ENCODE data around the gene QPRT. TPM values are rescaled to one million over a fixed set of nuclear protein-coding genes. Genes with fewer than 3 reads are reported as not detected.
"Not testable (repeated sequence)": the region's sequence is repeated elsewhere in the genome, so short reads cannot be mapped to it uniquely, and the experiment has no call there.

QPRT gene
- total RNA-seq, 1 donor from 2014 or later, result 0.60 TPM

DNA sequence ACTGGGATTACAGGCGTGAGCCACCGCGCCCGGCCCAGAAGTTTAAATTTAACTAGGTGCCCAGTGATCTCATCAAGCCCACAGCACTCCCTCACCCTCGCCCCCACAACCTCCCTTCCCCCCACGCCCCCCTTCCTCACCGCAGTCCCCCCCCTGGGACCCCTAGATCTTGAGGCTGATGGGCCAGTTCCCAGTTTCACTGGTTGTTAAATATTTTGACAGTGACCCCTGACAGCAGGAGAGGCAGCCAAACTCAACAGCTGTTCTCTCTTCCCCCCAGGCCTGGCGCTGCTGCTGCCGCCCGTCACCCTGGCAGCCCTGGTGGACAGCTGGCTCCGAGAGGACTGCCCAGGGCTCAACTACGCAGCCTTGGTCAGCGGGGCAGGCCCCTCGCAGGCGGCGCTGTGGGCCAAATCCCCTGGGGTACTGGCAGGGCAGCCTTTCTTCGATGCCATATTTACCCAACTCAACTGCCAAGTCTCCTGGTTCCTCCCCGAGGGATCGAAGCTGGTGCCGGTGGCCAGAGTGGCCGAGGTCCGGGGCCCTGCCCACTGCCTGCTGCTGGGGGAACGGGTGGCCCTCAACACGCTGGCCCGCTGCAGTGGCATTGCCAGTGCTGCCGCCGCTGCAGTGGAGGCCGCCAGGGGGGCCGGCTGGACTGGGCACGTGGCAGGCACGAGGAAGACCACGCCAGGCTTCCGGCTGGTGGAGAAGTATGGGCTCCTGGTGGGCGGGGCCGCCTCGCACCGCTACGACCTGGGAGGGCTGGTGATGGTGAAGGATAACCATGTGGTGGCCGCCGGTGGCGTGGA, 15.6 kb downstream of the QPRT start:
- ATAC-seq, result no peak

DNA sequence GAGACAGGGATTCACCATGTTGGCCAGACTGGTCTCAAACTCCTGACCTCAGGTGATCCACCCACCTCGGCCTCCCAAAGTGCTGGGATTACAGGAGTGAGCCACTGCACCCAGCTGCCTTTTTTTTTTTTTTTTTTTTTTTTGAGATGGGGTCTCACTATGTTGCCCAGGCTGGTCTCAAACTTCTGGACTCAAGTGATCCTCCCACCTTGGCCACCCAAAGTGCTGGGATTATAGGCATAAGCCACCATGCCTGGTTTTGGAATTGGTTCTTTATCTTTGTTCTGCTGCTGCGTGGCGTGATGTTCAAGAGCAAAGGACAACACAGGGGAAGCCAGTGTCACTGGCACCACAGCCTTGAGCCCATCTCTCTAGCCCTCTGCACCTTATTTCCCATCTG, 16.7 kb downstream of the QPRT start:
- not testable (repeated sequence) for ATAC-seq

DNA sequence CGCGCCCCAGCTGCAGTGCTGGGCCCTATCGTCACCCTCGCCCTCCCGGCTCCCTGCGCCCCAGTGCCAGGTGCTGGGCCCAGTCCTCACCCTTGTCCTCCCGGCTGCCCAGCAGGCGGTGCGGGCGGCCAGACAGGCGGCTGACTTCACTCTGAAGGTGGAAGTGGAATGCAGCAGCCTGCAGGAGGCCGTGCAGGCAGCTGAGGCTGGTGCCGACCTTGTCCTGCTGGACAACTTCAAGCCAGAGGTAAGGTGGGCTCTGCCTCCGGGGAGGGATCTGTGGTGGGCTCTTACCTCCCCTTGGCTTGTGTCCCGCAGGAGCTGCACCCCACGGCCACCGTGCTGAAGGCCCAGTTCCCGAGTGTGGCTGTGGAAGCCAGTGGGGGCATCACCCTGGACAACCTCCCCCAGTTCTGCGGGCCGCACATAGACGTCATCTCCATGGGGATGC, 17.9 kb downstream of the QPRT start:
- ATAC-seq, result no peak

DNA sequence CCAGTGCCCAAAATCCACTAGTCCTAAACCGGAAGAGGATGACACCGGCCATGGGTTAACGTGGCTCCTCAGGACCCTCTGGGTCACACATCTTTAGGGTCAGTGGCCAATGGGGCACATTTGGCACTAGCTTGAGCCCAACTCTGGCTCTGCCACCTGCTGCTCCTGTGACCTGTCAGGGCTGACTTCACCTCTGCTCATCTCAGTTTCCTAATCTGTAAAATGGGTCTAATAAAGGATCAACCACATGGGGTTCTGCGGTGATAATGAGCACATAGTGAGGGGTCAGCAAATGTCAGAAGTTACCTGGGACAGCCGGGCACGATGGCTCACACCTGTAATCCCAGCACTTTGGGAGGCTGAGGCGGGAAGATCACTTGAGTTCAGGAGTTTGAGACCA, 18.4 kb downstream of the QPRT start:
- ATAC-seq, result no peak

DNA sequence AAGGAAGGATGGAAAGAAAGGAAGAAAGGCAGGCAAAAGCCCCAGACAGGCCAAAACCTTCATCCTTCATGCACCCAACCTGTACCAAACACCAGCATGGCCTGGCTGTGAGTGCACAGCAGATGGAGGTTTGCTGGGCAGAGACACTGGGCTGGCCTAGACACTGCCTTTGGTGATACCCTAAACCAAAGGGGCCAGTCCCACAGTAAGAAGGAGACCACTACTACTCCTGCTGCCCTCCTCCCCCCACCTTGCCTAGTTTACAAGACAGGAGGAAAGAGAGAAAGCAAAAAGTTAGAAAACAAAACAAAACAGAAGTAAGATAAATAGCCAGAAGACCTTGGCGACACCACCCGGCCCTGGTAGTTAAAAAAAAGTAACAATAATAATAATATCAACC, 19.1 kb downstream of the QPRT start:
- no peak for ATAC-seq

DNA sequence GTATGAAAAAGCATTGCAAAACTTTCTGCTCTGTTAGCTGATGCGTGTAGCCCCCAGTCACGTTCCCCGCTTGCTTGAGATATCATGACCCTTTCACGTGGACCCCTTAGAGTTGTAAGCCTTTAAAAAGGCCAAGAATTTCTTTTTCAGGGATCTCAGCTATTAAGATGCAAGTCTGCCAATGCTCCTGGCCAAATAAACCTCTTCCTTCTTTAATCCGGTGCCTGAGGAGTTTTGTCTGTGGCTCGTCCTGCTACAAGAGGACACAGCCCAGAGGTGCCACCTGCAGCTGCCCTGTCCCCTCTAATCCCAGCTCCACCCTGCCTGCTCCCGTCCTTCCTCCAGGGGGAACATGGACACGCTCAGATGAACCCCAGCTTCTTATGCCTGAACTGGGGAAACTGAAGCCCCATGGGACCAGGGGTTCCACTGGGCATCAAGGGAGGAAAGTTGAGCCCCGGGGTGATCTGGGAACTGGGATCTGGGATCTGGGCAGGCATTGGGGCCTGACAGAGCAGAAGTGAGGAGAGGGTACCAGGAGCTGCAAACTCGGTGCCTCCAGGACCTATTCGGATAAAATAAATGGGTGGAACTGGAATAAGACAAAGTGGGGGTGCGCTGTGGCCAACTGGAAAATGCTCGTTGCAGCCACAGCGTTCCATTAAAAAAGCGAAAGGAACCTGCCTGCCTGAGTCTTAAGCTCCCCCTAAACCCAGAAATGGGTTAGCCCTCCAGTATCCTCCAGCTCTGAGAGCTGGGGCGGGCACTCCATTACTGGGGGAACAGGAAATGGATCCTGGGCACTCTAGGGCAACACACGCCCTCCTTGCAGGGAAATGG, 19.7 kb downstream of the QPRT start:
- ATAC-seq, result no peak

DNA sequence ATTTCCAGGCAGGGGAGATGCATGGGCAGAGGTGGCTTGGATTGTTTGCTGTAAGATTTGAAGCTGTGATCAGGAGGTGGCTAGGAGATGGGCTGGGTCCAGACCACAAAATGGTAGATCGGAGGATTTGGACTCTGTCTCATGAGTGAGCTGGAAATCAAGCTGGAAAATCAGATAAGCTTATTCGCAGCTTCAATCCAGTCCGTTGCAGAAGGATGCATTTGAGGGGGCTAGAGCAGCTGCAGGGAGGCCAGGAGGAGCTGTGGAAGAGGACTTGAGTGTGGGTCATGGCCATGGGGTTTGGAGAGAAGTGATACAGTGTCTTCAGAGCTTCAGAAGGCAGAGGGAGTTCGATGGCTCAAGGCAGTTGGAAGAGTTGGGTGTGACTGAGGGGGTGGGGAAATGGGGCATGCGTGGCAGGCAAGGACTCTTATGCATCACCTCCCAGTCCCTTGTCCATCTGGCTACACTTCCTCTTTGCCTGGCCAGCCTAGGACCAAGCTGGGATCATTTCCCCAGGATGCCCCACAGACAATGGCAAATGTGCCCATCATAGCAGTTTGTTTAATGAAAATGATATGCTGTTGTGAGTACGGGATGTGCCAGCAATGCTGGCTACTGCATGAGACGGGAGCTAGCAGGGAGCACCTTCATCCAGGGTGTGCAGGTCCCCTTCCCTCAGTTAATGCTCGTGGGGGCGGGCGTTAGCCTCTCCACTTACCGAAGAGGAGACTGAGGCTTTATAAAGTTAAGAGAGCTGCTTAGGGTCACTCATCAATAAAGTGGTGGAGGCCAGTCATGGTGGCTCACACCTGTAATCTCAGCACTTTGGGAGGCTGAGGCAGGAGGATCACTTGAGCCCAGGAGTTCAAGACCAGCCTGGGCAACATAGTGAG, 20.6 kb downstream of the QPRT start:
- ATAC-seq, result no peak

DNA sequence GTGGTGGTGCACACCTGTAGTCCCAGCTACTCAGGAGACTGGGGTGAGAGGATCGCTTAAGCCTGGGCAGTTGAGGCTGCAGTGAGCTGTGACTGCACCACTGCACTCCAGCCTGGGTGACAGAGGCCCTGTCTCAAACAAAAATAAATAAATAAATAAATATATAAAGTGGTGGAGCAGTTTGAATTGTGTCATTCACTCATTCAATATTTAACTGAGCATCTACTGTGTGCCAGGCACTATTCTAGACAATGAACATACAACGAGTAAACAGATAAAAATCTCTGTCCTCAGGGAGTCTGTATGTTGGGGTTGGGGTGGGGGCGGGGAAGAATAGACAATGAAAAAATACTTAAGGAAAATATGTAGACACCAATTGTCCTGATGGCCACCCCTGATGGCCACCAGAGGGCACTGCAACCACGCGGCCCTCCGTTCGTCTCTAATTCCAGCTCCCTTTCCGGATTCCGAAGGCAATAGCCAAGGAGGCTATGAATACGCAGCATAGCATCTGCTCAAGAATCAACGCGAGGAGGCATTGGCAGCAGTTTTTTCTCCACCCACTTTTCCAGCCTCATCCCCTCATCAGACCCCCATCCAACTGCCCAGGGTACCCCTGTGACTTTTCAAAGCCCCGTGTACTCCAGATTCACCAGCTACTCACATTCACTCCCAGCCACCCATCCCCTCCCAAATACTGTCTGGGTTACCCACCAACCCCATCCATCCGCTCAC, 21.4 kb downstream of the QPRT start:
- ATAC-seq, result peak; percentile 91

DNA sequence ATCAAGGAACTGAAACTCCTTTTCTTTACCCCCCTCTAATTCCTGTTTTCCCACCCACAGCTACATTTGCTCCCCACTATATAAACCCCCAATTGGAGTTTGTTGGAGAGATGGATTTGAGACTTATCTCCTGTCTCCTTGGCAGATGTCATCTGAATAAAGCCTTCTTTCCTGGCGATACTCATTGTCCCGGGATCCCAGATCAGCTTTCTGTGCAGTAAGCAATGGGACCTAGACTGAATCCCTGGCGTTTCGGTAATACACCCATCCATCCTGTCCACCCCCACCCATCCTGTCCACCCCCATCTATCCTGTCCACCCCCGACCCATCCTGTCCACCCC, 22.2 kb downstream of the QPRT start:
- ATAC-seq, result peak; percentile 24

DNA sequence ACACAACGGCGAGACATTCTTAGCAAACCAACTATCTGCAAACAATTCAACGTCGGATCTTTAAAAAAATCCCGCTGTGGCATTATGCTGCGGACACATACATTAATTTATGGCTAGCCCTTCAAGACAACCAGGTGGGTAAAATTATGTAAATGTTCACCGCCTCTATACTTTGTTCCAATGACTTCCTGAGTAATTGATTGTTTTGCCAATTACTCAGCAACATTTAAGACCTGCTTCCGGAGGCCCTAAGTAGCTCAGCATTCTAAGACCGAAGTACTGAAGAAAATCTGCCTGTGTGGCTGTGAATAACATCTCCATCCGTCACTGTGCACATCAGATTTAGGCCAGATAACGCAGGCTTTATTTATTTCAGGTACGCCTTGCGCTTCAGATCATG, 23.3 kb downstream of the QPRT start:
- no peak for ATAC-seq

DNA sequence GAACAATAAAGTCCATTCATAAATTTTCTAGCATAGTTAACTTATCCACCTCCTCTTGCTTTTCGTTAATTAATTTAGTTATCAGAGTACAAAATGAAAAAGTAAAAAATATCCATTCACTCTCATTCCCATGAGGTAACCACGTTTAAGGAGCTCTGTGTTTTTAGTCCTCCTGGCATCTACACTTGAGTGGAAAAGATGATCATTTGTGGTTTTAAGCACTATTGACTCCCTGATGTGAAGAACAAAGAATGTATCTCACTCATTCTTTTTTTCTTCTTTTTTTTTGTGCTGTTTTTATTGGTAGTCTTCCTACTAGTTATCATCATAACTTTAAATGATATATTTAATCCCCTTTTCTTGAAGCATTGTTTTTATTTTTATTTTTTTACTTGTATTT, 26.1 kb downstream of the QPRT start:
- ATAC-seq, result no peak

DNA sequence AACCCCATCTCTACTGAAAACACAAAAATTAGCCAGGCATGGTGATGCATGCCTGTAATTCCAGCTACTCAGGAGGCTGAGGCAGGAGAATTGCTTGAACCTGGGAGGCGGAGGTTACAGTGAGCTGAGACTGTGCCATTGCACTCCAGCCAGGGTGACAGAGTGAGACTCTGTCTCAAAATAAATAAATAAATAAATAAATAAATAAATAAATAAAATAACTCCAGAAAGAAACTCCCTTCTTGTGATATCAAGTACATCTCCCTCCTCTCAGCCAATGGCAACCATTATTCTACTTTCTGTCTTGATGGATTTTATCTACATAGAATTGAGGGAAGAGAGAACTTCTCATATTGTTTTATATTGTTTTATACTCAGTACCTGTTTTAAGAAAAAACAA, 28.2 kb downstream of the QPRT start:
- not testable (repeated sequence) for ATAC-seq

DNA sequence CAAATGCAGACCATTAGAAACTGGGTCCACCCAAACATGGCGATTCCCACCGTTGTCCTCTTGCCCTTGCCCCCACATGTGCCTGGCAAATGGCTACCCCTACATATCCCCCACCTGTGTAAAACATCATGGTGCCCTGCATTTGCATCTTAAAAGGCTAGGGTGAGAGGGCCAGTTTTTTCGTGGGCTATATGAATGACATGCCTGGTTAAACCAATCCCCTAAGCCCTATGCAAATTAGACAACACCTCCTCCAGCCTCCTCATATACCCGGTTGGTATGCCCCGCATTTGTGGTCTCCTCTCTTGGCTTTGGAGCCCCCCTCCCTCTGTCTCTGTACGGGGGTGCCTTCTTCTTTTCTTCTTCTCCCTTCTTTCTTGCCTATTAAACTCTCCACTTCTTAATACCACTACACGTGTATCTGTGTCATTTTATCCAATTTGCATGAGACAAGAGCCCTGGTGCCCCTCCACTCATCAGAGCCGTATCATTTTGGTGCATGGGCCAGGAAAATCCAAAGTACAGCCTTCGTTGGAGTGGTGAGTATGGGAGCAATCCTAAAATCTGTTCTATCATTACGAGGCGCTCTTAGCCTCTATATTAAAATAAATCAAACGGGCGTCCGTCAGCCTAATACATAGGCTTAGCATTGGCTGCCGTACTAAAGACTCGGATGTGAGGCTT, 30.1 kb downstream of the QPRT start:
- ATAC-seq, result no peak

DNA sequence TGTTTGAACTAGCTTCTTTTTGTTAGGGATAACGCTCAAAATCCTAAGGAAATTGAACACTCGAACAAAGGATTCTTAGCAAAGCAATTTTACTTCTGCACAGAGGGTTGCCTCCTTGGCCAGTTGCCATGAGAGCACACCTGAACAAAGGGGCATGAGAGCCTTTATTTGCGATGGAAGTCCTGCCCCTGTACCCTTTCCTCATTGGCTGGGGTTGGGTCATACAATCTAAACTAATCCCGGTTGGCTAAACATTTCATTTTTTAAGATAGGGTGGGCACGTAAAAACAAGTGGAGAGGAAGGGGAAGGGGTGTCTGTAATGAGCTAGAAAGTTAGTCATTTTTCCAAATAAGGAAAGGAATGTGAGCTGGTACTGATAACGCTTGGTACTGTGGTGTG, 30.7 kb downstream of the QPRT start:
- ATAC-seq, result not testable (repeated sequence)

DNA sequence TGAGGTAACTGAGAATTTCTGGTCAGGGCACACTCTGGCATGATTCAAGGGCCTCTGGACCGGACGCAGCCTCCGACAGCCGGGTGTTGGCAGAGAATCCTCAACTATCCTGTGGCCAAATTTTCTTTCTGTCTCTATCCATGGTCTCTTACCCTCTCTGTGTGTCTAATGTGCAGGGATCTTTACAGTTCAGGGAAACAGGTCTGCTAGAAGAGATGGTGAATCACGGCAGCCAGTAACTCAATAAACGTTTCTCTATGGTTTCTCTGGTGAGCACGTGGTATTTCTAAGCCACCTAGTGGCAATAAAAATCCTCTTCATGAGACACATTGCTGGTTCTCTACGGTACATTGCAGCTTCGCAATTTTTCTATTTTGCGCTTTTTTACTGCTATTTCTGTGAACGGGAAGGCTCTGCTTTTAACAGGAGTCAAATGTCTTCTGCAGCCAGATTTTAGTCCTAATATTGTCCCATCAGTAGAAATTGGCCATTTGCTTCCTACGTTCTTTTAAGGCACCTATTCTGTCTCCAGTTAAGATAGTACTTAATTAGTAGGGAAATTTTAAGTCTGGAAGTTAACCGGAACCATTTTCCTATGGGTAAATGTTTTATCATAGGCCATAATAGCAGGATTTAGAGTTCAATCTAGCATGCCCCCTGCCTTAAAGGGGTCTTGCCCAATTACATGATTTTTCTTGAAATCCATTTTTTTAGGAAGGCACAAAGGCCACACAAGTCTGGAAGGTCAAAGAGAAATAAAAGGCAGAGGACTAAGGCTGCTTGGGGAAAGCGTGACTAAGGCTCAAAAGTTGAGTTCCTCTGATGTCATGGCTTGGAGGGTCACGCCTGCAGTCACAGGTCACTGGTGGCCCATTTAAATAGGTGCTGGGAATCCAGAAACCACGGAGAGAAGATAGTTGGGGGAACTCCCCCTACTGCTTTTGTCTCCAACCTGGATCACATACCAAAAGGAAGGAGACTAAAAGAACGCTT, 31.5 kb downstream of the QPRT start:
- peak; percentile 87 for ATAC-seq

DNA sequence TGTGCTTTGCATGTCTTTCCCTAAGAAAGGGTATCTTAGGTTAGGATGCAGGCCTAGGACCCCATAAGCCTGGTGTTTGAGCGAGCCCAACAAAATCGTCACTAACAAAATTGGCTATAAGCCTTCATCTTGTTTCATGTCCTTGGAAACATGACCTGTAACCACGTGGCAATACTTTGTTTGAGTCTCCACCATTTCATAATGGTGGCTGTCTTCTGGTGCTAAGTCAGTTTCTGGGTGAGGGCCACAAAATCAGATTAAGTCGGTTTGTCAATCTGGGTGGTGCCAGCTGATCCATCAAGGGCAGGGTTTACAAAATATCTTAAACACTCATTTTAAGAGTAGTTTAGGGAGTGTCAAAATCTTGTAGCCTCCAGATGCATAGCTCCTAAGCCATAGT, 33.8 kb downstream of the QPRT start:
- ATAC-seq, result no peak

DNA sequence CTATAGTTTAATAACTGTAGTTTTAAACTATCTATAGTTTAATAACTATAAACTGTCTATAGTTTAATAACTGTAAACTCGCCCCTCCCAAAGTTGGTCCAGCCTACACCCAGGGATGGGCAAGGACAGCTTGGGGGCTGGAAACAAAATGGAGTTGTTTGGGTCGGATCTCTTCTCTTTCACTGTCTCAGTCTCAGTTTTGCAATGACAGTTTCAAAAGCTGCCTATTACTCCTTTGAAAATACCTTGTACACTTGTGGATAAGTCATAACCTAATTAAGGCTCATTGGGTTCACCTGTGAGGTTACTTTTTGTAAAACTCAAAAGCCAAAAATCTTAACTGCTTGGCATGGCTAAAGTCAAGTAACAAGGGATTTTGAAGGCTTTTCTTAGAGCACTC, 35.4 kb downstream of the QPRT start:
- ATAC-seq, result no peak

DNA sequence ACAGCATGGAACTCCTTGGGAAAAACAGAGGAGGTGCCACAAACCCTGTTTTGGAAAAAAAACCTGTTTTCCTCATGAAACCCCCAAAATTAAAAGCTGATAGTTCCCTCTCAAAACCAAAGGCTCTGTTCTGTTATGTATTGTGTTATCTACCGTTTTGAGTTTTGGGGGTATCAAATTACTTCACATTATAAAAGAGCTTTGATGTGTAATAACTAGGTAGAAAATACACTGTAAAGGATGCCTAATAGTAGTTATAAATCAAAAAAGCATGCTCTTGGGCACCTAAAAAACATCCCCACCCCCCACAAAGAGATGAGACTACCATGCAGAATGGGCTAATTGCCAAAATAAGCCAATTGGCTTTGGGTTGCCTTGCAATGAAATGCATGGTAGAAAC, 36.0 kb downstream of the QPRT start:
- no peak for ATAC-seq

DNA sequence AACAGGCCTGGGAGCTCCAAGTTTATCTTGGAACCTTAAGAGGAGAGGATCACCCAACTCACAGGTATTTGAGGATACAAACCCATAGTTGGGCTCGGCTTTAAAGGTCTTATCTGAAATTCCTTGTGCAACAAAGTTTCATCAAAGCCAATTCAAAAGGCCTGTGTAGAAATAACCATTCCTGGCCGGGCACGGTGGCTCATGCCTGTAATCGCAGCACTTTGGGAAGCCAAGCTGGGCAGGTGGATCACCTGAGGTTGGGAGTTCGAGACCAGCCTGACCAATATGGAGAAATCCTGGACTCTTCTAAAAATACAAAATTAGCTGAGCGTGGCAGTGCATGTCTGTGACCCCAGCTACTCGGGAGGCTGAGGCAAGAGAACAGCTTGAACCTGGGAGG, 38.1 kb downstream of the QPRT start:
- no peak for ATAC-seq

DNA sequence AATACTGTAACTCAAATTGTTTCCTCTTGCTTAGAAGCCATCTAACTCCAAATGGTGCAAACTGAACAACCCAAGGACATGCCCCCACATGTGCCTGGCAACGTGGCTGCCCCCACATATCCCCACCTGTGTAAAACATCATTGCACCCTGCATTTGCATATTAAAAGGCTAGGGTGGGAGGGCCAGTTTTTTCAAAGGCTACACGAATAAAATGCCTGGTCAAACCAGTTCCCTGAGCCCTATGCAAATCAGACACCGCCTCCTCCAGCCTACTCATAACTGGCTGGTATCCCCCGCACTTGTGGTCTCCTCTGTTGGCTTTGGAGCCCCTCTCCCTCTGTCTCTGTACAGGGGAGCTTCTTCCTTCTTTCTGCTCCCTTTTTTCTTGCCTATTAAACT, 40.1 kb downstream of the QPRT start:
- ATAC-seq, result no peak
